ENCODE results near the gene AK5.
"Not testable (repeated sequence)": the region's sequence is repeated elsewhere in the genome, so short reads cannot be mapped to it uniquely, and the experiment has no call there.

The AK5 gene

GRCh38 chr1:77400781-77401180, 119.0 kb downstream of the AK5 start:
- DNase-seq (ENCODE audit: low read depth in 2 of 2) = no peak

- DNase-seq (ENCODE audit: low read depth in 2 of 2) = no peak
Observed at GRCh38 chr1:77401384-77401783, 119.6 kb downstream of the AK5 start.

- DNase-seq (ENCODE audit: low read depth in 2 of 2) = no peak
Observed at GRCh38 chr1:77405186-77405585, 123.4 kb downstream of the AK5 start.

- no peak for DNase-seq (ENCODE audit: low read depth in 2 of 2)
Observed at GRCh38 chr1:77406661-77407060, 124.8 kb downstream of the AK5 start.

GRCh38 chr1:77407738-77408375, 126.0 kb downstream of the AK5 start:
- DNase-seq (ENCODE audit: low read depth in 2 of 2) = no peak

GRCh38 chr1:77408933-77409332, 127.1 kb downstream of the AK5 start:
- not testable (repeated sequence) for DNase-seq (ENCODE audit: low read depth in 2 of 2)

GRCh38 chr1:77412069-77412819, 130.4 kb downstream of the AK5 start:
- DNase-seq (ENCODE audit: low read depth in 2 of 2) = no peak

GRCh38 chr1:77412820-77413530, 131.2 kb downstream of the AK5 start:
- no peak for DNase-seq (ENCODE audit: low read depth in 2 of 2)

- no peak for DNase-seq (ENCODE audit: low read depth in 2 of 2)
Observed at GRCh38 chr1:77413541-77414335, 131.9 kb downstream of the AK5 start.

- no peak for DNase-seq (ENCODE audit: low read depth in 2 of 2)
Observed at GRCh38 chr1:77415579-77415978, 133.8 kb downstream of the AK5 start.

- DNase-seq (ENCODE audit: low read depth in 2 of 2) = no peak
Observed at GRCh38 chr1:77416692-77417450, 135.1 kb downstream of the AK5 start.

- DNase-seq (ENCODE audit: low read depth in 2 of 2) = not testable (repeated sequence)
Observed at GRCh38 chr1:77418055-77418454, 136.2 kb downstream of the AK5 start.

GRCh38 chr1:77421504-77422233, 139.8 kb downstream of the AK5 start:
- DNase-seq (ENCODE audit: low read depth in 2 of 2) = no peak

- no peak for DNase-seq (ENCODE audit: low read depth in 2 of 2)
Observed at GRCh38 chr1:77424236-77424635, 142.4 kb downstream of the AK5 start.

- DNase-seq (ENCODE audit: low read depth in 2 of 2) = no peak
Observed at GRCh38 chr1:77428068-77428467, 146.2 kb downstream of the AK5 start.

GRCh38 chr1:77430966-77431690, 149.3 kb downstream of the AK5 start:
- DNase-seq (ENCODE audit: low read depth in 2 of 2) = no peak

GRCh38 chr1:77433934-77434333, 152.1 kb downstream of the AK5 start:
- no peak for DNase-seq (ENCODE audit: low read depth in 2 of 2)

GRCh38 chr1:77434967-77435366, 153.1 kb downstream of the AK5 start:
- DNase-seq (ENCODE audit: low read depth in 2 of 2) = no peak

GRCh38 chr1:77438236-77438913, 156.6 kb downstream of the AK5 start:
- DNase-seq (ENCODE audit: low read depth in 2 of 2) = no peak

Measured in stimulated activated CD4-positive, alpha-beta T cell treated with anti-CD3 and anti-CD28 coated beads, Interleukin-15, amount 100 ng/mL, for 48 hours (primary cell).